Epidermal melanocyte (primary cell): ENCODE data around the gene SLC9A9.

Source experiments
- DNase-seq: peaks from one replicate; pipeline ENCODE4 v3.0.0; 2011; ENCODE audit warnings: low spot score; ENCODE audit not compliant: insufficient read length

SLC9A9 gene

DNA sequence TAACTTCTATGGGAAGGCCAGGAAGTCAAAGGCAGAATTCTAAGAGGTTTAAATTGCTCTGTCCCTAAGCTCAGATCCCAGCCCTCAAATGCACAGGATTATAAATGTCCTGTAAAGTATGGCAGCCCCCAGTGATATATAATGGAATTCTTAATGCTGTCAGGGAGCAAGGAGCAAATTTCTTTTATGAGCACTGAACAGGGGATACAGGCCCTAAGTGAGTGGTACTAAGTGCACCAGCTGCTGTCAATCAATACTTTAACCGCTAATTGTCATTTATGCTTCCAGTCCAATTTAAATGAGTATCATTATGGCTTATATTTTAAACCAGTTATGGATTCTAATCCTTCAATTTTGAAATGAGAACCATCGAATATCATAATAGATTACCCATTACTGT, 4.7 kb downstream of the SLC9A9 start:
- DNase-seq = no peak

- DNase-seq = no peak
These were observed 7.6 kb downstream of the SLC9A9 start for GRCh38 chr3:143840636-143841035.

- DNase-seq = no peak
These were observed 8.3 kb downstream of the SLC9A9 start for GRCh38 chr3:143839980-143840379.

DNA sequence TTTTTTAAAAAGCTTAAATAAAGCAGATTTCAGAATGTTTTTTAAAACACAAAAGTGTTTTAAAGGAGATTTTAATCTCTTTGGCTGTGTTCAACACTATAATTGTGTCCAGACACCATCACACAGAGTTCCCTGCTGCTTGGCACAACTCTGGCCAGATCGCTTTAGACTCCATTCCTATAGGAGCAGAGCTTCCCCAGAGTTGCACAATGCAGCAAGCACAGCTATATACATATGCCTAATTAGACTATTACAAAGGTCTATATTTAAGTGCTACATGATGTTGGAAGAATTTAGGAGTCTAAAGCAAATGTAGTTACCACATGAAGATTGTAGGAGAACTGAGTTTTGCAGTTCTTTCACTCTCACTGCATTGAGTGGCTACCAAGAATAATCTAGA, 11.2 kb downstream of the SLC9A9 start:
- DNase-seq = no peak

DNA sequence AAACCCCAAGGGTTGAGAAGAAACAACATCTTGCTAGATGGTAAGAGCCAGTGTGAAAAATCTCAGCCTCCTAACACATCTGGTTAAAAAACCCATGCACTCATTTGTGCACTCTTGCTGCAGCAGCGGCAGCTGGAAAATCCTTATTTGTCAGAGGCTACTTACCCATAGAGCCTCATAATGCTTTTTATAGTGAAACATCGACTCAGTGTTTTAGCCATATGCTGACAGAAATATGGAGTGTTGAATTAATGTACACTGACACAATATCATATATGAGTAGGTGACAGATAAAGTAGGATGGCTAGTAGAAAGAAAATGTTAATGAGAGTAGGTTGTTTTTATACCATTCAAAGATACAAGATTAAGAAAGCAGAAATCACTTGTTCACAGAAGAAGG, 13.0 kb downstream of the SLC9A9 start:
- DNase-seq = no peak

DNA sequence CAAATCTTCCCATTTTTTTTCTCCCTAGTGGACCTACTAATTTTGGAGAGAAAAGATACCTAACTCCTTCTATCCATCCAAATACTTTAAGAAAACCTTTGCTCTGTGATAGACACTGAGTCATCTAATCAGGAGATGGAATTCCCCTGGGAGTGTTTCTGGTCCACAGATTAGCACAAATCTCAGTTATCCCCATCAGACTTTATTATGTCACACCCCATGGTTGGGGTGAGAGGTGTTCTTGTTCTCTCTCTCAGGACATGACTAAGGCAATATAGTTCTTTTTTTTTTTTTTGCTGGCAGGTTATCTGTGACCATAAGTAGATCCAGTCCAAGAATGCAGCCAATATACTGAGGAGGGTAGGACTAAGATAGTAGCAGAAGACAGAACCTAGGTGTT, 15.8 kb downstream of the SLC9A9 start:
- no peak for DNase-seq

DNA sequence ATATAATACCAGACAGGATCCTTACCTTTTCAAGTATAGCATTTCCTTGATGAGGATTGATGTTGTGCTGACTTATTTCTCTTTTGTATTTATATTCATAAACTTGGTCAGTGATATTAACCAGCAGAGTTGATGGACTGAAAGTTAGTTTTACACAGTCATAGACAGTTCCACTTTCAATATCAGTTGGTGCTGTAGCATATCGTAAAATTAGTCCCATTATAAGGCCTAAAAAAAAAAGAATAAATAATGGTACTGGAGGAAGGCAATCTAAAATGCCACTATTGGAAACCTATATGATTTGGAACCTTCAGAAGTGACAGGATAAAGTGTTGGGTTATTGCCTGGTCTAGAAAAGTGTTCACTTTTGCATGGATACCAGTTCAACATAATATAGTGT, 16.3 kb downstream of the SLC9A9 start:
- DNase-seq = no peak

- no peak for DNase-seq
These were observed 17.1 kb downstream of the SLC9A9 start for GRCh38 chr3:143831208-143831607.

GRCh38 chr3:143830786-143831185, 17.5 kb downstream of the SLC9A9 start:
- DNase-seq = no peak

DNA sequence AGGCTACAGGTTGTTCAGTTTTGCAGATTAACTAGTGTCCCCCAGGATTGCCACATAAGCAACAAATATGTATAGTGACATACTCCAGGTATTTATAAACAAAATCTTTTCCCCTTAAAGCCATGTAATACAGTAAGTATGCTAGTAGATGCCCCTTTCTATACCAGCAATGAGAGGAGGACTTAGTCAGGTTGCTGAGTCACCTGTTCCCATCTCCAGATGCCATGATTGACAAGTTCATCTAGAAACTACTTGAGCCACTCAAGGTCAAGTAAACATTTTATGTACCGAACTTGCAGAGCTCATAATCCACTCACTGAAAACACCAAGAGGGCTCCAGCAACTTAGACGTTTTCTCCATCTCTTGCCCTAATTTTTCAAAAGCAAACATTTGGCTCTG, 18.2 kb downstream of the SLC9A9 start:
- no peak for DNase-seq

DNA sequence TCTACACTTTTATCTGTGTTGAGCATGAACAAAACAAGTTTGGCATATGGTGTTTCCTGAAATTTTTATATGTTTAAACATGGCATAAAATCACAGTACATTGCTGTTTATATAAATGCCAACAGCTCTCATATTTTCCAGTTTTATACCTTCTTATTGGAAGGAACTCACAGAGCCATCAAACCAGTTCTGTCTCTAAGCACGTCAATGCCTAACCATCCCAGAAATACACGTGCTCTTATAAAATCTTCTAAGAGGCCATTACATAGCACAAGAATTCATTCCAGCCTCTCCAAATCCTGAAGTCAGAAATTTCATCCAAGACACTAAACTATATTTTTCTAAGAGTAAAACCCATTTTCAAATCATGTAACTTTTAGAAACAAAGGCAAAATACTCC, 20.8 kb downstream of the SLC9A9 start:
- no peak for DNase-seq

DNA sequence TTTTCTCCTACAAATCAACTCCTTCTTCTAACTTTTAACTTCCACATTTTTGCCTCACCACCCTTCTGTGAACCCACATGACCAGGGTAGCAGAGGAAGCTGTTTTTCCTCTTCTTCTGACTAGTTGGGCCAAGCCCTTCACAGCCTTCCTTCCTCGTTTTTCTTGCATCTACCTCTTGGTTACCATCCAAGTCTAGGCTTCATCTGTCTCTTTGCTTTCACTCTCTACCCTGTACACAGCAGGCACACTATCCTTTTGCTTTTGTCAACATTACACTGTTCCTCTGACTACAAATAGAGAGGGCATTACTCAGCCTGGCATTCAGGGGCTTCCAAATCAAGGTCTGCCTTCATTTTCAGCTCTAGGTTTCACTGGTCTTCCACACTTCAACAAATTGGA, 22.0 kb downstream of the SLC9A9 start:
- no peak for DNase-seq

- DNase-seq = no peak
These were observed 22.8 kb downstream of the SLC9A9 start for GRCh38 chr3:143825513-143825912.

DNA sequence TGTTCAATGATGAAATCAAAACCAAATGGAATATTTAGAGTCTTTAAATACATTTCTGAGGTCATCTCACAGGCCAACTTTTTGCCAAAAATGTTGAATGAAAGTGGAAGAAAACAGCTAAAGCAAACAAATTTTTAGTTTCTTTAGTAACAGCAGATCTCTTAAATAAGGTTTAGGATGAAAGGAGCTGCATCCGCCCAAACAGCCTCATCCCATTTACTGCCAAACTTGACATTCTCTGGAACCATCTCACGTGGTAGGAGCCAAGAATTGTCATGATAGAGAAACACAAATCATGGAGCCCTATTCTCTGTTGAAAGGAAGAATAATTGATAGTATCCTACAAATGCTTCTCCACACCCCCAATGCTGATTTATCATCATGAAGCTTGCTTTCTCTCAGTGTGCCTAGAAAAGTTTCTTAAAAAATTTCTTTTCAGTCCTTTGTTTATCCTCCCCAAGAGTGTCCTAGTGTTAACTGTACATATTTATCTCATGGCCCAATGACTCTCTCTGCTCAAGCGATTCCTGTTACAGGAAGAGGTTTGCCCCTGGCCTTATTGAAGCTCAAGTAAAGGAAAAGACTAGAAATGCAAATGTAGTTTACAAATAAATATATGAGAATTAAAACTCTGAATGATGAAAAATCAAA, 23.4 kb downstream of the SLC9A9 start:
- DNase-seq = no peak

DNA sequence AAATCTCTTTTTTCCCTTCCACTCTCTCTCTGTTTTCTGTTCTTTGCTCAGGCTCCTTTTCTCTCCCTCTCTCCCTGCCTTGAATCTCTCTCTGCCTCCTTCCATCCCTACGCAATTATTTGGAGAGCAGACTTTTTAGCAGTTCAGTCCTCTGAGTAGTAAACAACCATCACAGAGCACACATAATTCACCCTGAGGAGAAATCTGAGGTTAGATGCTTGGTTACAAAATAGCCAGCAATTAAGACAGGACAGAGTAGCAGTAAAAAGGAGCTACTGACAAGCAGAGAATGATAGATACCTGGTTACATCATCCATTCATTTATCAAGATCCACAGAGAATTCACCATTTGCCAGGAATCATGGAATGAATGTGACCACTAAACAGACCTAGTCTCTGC, 25.5 kb downstream of the SLC9A9 start:
- no peak for DNase-seq

GRCh38 chr3:143822374-143822773, 25.9 kb downstream of the SLC9A9 start:
- DNase-seq = no peak

- no peak for DNase-seq
These were observed 26.4 kb downstream of the SLC9A9 start for GRCh38 chr3:143821862-143822261.

DNA sequence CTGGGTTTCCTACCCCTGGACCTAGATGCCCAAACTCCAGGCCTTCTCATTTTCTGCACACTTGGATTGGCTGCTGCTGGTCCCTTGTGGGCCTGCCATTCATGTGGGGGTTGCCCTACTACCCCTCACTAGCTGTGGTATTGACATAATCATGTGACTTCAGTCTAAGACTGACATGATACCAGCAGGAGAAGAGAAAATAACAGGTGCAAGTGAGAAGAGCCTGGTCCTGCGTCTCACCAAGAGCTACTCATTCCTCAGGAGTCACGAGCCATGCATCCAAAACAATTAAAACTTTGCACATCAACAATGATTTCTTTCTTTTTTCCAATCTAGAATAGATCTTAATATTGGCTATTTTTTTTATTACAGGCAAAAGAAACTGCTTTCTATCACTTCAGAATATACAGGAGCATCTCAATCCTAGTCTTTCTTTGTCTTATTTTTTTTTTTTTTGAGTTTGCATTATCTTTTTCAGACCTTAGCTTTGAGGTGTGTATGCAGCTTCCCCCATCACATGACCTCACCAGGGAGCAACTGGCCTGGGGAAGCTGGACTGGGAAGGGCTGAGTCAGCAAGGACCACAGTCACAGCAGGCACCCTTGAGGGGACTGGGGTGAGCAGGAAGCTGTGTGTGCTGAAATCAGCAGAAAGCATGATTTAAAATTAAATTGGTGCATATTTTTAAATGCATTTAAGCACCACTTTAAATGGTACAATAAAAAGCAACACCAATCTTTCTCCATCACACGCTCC, 27.6 kb downstream of the SLC9A9 start:
- DNase-seq = no peak

DNA sequence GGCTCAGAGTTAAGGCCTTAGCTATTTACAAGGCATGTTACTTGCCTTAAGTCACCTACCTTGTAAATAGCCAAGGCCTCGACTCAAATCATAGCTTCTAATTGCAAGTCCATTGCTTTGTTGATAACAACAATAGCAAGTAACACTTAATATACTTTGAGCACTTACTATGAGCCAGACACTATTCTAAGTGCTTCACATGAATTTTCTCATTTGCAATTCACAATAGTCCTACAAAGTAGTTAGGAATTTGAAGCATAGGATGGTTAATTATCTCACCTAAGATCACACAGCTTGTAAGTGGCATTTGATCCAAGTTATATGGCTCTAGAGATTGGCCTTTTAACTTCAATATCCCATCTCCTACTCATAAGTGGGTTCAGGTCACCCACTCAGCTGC, 28.4 kb downstream of the SLC9A9 start:
- DNase-seq = no peak

DNA sequence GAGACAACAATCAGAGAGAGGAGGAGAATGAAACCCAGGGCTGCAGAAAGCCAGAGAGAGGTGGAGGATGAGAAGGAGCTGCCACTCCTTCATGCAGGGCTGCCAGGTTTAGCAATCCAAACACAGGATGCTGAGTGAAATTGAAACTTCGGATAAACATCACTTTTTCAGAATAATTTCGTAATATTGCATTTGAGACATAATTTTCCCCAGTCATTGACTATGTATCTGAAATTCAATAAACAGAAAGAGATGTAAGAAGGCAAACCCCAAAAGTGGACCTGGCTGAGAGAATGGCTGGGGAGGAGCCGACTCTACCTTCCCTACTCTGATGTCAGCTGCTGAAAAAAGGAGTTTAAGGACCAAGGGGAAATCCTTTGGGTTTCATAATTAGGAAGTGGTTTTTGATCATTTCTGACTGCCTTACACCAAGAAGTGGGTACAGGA, 33.8 kb downstream of the SLC9A9 start:
- no peak for DNase-seq

DNA sequence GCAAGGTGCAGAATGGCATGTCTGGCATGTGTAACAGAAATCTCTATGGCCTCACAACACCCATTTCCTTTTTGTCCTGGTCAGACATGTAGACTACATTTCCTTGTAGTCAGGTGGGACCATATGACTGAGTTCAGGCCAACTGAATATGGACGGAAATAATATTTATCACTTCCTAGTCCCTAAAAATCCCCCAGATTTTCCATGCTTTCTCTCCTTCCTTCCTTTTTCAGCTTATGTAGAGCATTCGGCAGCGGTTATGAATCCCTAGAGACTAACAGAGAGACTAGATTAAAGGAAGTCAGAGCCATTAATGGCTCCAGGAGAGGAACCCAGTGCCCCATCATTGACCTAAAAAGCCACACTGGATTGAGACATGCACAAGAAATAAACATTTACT, 35.8 kb downstream of the SLC9A9 start:
- no peak for DNase-seq

- no peak for DNase-seq
These were observed 36.7 kb downstream of the SLC9A9 start for GRCh38 chr3:143811602-143812001.

- no peak for DNase-seq
These were observed 37.4 kb downstream of the SLC9A9 start for GRCh38 chr3:143810953-143811265.
